ENCODE measurements around the gene GPATCH2L.

DNA sequence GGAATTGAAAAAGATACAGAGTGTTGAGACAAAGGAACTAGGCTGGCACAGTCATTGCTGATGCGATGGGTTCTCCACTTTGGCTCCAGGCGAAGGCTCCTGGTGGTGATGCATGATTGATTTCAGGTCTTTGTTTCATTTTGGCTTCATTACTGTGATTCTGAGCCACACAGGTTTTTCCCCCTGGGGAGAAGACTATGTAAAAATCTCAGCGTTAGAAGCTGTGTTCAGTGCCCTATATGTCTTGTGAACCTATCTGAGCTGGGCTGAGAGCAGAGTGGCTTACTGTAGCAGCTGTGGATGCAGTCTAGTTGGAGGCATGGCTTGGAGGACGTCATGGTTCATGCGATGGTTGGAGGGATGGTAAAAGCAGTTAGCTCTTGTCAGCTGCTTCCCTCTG is 54.0 kb downstream of the GPATCH2L start:
- no peak for TF ChIP-seq POLR2A (IDR thresholded peaks at IDR 0.05)
- TF ChIP-seq, protein P1, sequence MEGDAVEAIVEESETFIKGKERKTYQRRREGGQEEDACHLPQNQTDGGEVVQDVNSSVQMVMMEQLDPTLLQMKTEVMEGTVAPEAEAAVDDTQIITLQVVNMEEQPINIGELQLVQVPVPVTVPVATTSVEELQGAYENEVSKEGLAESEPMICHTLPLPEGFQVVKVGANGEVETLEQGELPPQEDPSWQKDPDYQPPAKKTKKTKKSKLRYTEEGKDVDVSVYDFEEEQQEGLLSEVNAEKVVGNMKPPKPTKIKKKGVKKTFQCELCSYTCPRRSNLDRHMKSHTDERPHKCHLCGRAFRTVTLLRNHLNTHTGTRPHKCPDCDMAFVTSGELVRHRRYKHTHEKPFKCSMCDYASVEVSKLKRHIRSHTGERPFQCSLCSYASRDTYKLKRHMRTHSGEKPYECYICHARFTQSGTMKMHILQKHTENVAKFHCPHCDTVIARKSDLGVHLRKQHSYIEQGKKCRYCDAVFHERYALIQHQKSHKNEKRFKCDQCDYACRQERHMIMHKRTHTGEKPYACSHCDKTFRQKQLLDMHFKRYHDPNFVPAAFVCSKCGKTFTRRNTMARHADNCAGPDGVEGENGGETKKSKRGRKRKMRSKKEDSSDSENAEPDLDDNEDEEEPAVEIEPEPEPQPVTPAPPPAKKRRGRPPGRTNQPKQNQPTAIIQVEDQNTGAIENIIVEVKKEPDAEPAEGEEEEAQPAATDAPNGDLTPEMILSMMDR (IDR thresholded peaks at IDR 0.05) = no peak
